PC-9 (cell line): ENCODE data around the gene CGRRF1. TPM values are rescaled to one million over a fixed set of nuclear protein-coding genes. Genes with fewer than 3 reads are reported as not detected.

Experiments
- BruUV-seq: library from RNA; stranded (reverse); fragments of 400-500 nt; replicated peaks from 2 replicates; lab custom pipeline; 2021; lab: Mats Ljungman, UMichigan
- CTCF ChIA-PET: fragments of 300-600 bp; sonication (Branson Sonifier 250); formaldehyde crosslinking; loops from one replicate; lab custom pipeline; 2022; ENCODE audit warnings: antibody characterized with exemption; lab: Charles Lee
- POLR2A ChIA-PET: fragments of 300-600 bp; sonication (Branson Sonifier 250); formaldehyde crosslinking; loops from one replicate; lab custom pipeline; 2022; ENCODE audit warnings: antibody characterized with exemption; ENCODE audit not compliant: unreplicated experiment; lab: Charles Lee
- DNase-seq, 2 experiments: peaks; one replicate each; pipeline versions ENCODE4 v3.0.0 to v3.0.0-alpha.2; 2015 to 2022; ENCODE audit warnings: mixed read lengths in 1 of 2
- H2AFZ ChIP-seq: fragments of 200-600 bp; sonication (generic); 2 replicates; pipeline ENCODE4 v1.8.1; 2017; ENCODE audit warnings: antibody characterized with exemption
- H3F3A ChIP-seq: fragments of 200-600 bp; sonication (generic); 2 replicates; pipeline ENCODE4 v1.8.1; 2017; ENCODE audit warnings: antibody characterized with exemption, mild to moderate bottlenecking, low read depth; ENCODE audit not compliant: insufficient read depth
- H3K27ac ChIP-seq: fragments of 200-600 bp; sonication (generic); 2 replicates; pipeline ENCODE4 v1.6.1; 2016; ENCODE audit warnings: mixed run types
- H3K27me3 ChIP-seq: fragments of 200-600 bp; sonication (generic); 2 replicates; pipeline ENCODE4 v1.6.1; 2016; ENCODE audit warnings: low read depth, mixed run types; ENCODE audit not compliant: insufficient read depth
- H3K36me3 ChIP-seq: fragments of 200-600 bp; sonication (generic); 2 replicates; pipeline ENCODE4 v1.6.1; 2016; ENCODE audit warnings: low read depth, mixed run types
- H3K4me1 ChIP-seq: fragments of 200-600 bp; sonication (generic); replicated peaks from 2 replicates; pipeline ENCODE4 v1.6.1; 2016; ENCODE audit warnings: mixed run types; ENCODE audit not compliant: insufficient read depth
- H3K4me2 ChIP-seq: fragments of 200-600 bp; sonication (generic); 2 replicates; pipeline ENCODE4 v1.6.1; 2017; ENCODE audit warnings: mixed run types
- H3K4me3 ChIP-seq: fragments of 200-600 bp; sonication (generic); 2 replicates; pipeline ENCODE4 v1.6.1; 2016; ENCODE audit warnings: mixed run types
- H3K79me2 ChIP-seq: fragments of 200-600 bp; sonication (generic); 2 replicates; pipeline ENCODE4 v1.6.1; 2017; ENCODE audit warnings: low read depth, mixed run types
- H3K9me2 ChIP-seq: fragments of 200-600 bp; sonication (generic); 2 replicates; pipeline ENCODE4 v1.8.1; 2017; ENCODE audit warnings: mild to moderate bottlenecking; ENCODE audit not compliant: insufficient read depth
- H3K9me3 ChIP-seq: fragments of 200-600 bp; sonication (generic); 2 replicates; pipeline ENCODE4 v1.8.1; 2016; ENCODE audit warnings: low read depth; ENCODE audit not compliant: insufficient read depth
- H4K20me1 ChIP-seq: fragments of 200-600 bp; sonication (generic); 2 replicates; pipeline ENCODE4 v1.8.1; 2017; ENCODE audit not compliant: insufficient read depth
- CTCF ChIP-seq: fragments of 200-600 bp; sonication (generic); conservative IDR thresholded peaks from 2 replicates; pipeline ENCODE4 v1.6.1; 2017; ENCODE audit warnings: mixed run types, antibody characterized with exemption, mild to moderate bottlenecking, moderate library complexity
- EZH2 ChIP-seq: fragments of 200-600 bp; sonication (generic); IDR thresholded peaks from 2 replicates; pipeline ENCODE4 v1.8.0; 2017; ENCODE audit warnings: antibody characterized with exemption, low read depth
- intact Hi-C: fragments of 100-400 bp; cut with micrococcal nuclease; formaldehyde crosslinking; loops from one replicate; pipeline ENCODE4 v1.10.0; 2022; ENCODE audit not compliant: unreplicated experiment
- total RNA-seq: library from RNA; stranded (reverse); gene quantifications from 2 replicates; pipeline ENCODE4 v1.2.3, GENCODE V29; 2021

Gene CGRRF1
- total RNA-seq, 1 experiment from 2014 or later: 11.3 TPM

GRCh38 chr14:54567639-54568561 is 58.2 kb downstream of the CGRRF1 start:
- Histone ChIP-seq H3K4me2 (peak overlapping the region; percentile 84), H3F3A (peaks cover 31% of the 10 kb centered on the region), H3K27ac (peak overlapping the region; percentile 40), H3K79me2 (peaks cover 41% of the 10 kb centered on the region), H3K4me1 (peaks cover 41% of the 10 kb centered on the region), H2AFZ (peak overlapping the region; percentile 74), H3K27me3 (no peaks in the 10 kb centered on the region), H4K20me1 (no peaks in the 10 kb centered on the region; the same call in 1 of the 2 replicates), H3K36me3 (peaks cover 17% of the 10 kb centered on the region), H3K9me3 (peaks cover 11% of the 10 kb centered on the region; the same call in 1 of the 2 replicates), H3K9me2 (no peaks in the 10 kb centered on the region), H3K4me3 (peak overlapping the region; percentile 78)
- CTCF ChIA-PET: interaction anchor here (0.7 to 2.0 kb wide), 3 partner anchors 109 to 206 kb away, joined by 3 to 14 read pairs (median 4); no protein-coding TSS in a partner anchor
- DNase-seq: peak in 1 of 2 experiments; percentile 37
- POLR2A ChIA-PET: interaction anchor here (0.6 kb wide), 1 partner anchor 799 kb away, joined by 7 read pairs; no protein-coding TSS in a partner anchor
- intact Hi-C loops: loop anchor here (5.0 kb wide), 1 partner anchor 859 kb away; no protein-coding TSS in a partner anchor
- BruUV-seq: no TSS peak
- TF ChIP-seq CTCF (no peak), EZH2 (no peak)

GRCh38 chr14:54568821-54569595 is 59.3 kb downstream of the CGRRF1 start:
- Histone ChIP-seq H4K20me1 (no peaks in the 10 kb centered on the region; the same call in 1 of the 2 replicates), H3K36me3 (peaks cover 28% of the 10 kb centered on the region), H3K79me2 (peaks cover 52% of the 10 kb centered on the region), H3K9me2 (no peaks in the 10 kb centered on the region), H3K27ac (peak overlapping the region; percentile 61), H3K4me3 (peak overlapping the region; percentile 78), H3F3A (peaks cover 31% of the 10 kb centered on the region), H3K27me3 (no peaks in the 10 kb centered on the region), H3K4me1 (peaks cover 41% of the 10 kb centered on the region), H2AFZ (no peak overlapping the region), H3K9me3 (peaks cover 18% of the 10 kb centered on the region; the same call in 1 of the 2 replicates), H3K4me2 (peak overlapping the region; percentile 84)
- TF ChIP-seq EZH2 (no peak), CTCF (no peak)
- BruUV-seq: TSS peak; percentile 5
- intact Hi-C loops: loop anchor here (5.0 kb wide), 1 partner anchor 858 kb away; no protein-coding TSS in a partner anchor
- ChIA-PET CTCF (interaction anchor here (0.6 to 1.1 kb wide), 3 partner anchors 25 to 120 kb away, joined by 3 to 5 read pairs (median 3); no protein-coding TSS in a partner anchor), POLR2A (interaction anchor here (0.6 to 0.7 kb wide), 2 partner anchors 137 to 411 kb away, joined by 3 to 5 read pairs; no protein-coding TSS in a partner anchor)
- DNase-seq: no peak

- Histone ChIP-seq H3K27me3 (no peaks in the 10 kb centered on the region), H3F3A (peaks cover 22% of the 10 kb centered on the region), H3K4me1 (peaks cover 33% of the 10 kb centered on the region), H4K20me1 (no peaks in the 10 kb centered on the region), H3K4me3 (peak overlapping the region; percentile 78), H3K9me3 (peaks cover 18% of the 10 kb centered on the region; the same call in 1 of the 2 replicates), H3K36me3 (peaks cover 28% of the 10 kb centered on the region), H3K9me2 (no peaks in the 10 kb centered on the region), H3K79me2 (peaks cover 56% of the 10 kb centered on the region), H3K27ac (peak overlapping the region; percentile 61), H2AFZ (no peak overlapping the region), H3K4me2 (peak overlapping the region; percentile 84)
- no peak for DNase-seq
- BruUV-seq: no TSS peak
- intact Hi-C loops: no loop called here
- TF ChIP-seq CTCF (no peak), EZH2 (no peak)
- ChIA-PET CTCF (no interaction called here), POLR2A (interaction anchor here (0.6 kb wide), 1 partner anchor 136 kb away, joined by 5 read pairs; no protein-coding TSS in a partner anchor)
Measured at GRCh38 chr14:54570047-54570446, 60.3 kb downstream of the CGRRF1 start.
